LNCaP clone FGC (cell line): ENCODE data around the gene KSR2.

Source experiments
- DNase-seq: peaks from one replicate; pipeline ENCODE4 v3.0.0-alpha.2; 2011; ENCODE audit warnings: low read depth
- H3K4me3 ChIP-seq: 2 replicates; pipeline ENCODE4 v1.5.1; 2011; ENCODE audit warnings: mild to moderate bottlenecking, low read depth, low read length, control low read depth
- TF ChIP-seq, protein P1 (sequence below): IDR thresholded peaks from 2 replicates; pipeline ENCODE4 v1.5.1; 2012; ENCODE audit warnings: mild to moderate bottlenecking; ENCODE audit not compliant: control insufficient read depth, insufficient read depth; ENCODE audit errors: extremely low read depth

The KSR2 gene

DNA sequence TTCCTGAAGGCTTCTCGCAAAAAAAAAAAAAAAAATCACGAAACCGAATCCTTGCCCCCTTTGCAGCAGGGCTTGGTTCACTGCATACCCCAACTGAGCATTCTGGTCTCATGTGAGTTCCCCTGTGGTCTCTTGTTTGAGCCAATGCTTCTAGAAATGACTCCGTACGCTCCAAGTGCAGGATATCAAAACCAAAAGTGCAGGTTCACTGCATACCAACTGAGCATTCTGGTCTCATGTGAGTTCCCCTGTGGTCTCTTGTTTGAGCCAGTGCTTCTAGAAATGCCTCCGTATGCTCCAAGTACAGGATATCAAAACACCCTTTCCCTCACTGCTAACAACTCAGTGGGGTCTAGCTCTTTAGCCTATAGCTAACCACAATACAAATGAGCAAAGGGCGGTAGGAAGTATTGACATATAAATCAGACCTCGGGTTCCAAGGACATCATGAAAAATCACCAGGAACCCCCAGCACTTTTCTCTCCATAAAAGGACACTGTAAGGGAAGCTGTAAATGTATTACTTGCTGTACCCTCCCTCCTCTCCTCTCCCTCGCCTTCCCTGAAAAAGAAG is 401.1 kb downstream of the KSR2 start:
- H3K4me3 ChIP-seq: no peak overlapping the region
- DNase-seq: no peak
- TF ChIP-seq, protein P1, sequence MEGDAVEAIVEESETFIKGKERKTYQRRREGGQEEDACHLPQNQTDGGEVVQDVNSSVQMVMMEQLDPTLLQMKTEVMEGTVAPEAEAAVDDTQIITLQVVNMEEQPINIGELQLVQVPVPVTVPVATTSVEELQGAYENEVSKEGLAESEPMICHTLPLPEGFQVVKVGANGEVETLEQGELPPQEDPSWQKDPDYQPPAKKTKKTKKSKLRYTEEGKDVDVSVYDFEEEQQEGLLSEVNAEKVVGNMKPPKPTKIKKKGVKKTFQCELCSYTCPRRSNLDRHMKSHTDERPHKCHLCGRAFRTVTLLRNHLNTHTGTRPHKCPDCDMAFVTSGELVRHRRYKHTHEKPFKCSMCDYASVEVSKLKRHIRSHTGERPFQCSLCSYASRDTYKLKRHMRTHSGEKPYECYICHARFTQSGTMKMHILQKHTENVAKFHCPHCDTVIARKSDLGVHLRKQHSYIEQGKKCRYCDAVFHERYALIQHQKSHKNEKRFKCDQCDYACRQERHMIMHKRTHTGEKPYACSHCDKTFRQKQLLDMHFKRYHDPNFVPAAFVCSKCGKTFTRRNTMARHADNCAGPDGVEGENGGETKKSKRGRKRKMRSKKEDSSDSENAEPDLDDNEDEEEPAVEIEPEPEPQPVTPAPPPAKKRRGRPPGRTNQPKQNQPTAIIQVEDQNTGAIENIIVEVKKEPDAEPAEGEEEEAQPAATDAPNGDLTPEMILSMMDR: no peak

DNA sequence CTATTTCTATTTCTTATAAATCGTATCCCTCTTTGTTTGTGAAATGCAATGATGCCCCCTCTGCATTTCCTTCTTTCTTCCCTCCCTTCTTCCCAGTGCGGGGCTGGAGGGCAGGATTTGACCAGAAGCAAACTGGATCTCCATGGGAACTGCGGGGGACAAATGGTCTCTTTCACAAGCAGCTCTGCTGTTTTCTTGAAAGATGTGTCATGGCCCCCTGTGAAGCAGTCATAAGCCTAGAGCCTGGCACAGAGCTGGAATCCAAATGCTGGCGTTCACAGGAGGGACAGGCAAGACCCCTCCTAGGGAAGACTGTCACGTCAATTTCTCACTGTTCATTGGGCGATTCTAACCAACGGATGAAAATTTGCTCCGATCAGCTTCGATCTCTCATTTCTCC is 403.9 kb downstream of the KSR2 start:
- no peak overlapping the region for H3K4me3 ChIP-seq
- TF ChIP-seq, protein P1: no peak
- DNase-seq: no peak

GRCh38 chr12:117563706-117564105 is 405.1 kb downstream of the KSR2 start:
- no peak overlapping the region for H3K4me3 ChIP-seq
- DNase-seq: no peak
- TF ChIP-seq, protein P1: no peak

DNA sequence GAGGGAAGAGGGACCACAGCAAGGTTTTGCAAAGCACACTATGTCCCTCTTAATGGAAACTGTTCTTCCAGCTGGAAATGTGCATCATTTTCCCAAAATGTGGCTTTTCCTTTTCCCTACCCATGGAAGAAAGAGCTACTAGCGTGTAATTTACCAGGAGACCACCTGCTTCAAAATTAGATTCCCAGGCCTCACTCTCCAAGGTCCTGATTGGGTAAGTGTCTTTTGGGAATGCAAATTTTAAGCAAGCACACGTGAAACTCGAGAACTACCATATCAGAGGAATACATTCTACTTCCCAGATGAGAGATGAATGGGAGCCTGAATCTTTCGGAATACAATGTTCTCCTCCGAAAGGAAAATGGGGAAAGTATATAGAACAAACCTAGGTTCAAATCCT is 405.8 kb downstream of the KSR2 start:
- no peak overlapping the region for H3K4me3 ChIP-seq
- TF ChIP-seq, protein P1: no peak
- no peak for DNase-seq

DNA sequence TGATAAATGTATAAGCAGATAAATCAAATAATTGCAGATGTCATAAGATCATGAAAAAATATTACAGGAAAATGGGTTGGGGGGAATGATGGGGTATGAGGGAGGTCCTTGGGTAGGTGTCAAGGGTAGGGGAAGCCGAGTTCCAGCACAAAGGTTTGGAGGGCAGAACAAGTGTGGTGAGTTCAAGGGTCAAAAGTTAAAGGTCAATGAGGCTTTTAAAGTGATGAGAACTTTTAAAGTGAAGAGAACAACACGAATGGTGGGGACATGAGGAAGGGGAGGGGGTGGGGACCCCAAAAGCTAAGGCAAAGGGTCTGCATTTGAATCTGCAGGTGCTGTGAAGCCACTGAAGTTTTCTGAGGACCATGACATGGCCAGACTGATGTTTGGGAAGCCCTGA is 406.8 kb downstream of the KSR2 start:
- TF ChIP-seq, protein P1: no peak
- H3K4me3 ChIP-seq: no peak overlapping the region
- no peak for DNase-seq

GRCh38 chr12:117559978-117560377 is 408.8 kb downstream of the KSR2 start:
- TF ChIP-seq, protein P1: no peak
- H3K4me3 ChIP-seq: no peak overlapping the region
- no peak for DNase-seq

DNA sequence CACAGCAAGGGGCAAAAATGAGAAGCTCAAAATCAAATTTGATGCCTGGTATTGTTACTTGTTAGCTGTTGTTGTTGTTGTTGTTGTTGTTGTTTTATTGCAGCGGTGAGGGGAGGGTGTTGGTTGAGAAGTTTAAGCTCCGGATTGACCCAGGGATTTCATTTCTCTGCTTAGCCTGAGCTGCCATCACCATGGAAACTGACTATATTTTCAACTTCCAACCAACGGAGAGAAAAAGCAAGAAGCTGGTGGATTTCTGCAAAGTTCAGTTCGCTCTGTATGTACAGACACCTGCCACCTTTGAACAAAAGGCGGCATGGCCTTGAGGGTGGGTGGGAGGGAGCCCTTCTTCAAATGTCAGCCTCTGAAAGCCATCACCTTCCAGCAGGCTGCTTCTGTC is 412.9 kb downstream of the KSR2 start:
- H3K4me3 ChIP-seq: no peak overlapping the region
- DNase-seq: no peak
- TF ChIP-seq, protein P1: no peak
